GM23338 (cell line): Measurements from ENCODE around the gene CD300E. TPM values are rescaled to one million over a fixed set of nuclear protein-coding genes. Genes with fewer than 3 reads are reported as not detected.

ENCODE experiments used
- ATAC-seq: fragments of 200-7000 bp; cut with Tn5 transposase; 3 replicates; pipeline ENCODE4 v1.9.1; 2020
- DNase-seq: peaks from one replicate; pipeline ENCODE4 v3.0.0-alpha.2; 2015; ENCODE audit warnings: low spot score
- H2AFZ ChIP-seq: fragments of 200-600 bp; sonication (generic); 2 replicates; pipeline ENCODE4 v1.8.0; 2016; ENCODE audit warnings: antibody characterized with exemption, mild to moderate bottlenecking, moderate library complexity
- H3F3A ChIP-seq: fragments of 200-600 bp; sonication (generic); replicated peaks from 2 replicates; pipeline ENCODE4 v1.8.0; 2017; ENCODE audit warnings: antibody characterized with exemption, mixed run types, low read depth
- H3K27ac ChIP-seq: fragments of 200-600 bp; sonication (generic); 2 replicates; pipeline ENCODE4 v1.6.1; 2016; ENCODE audit warnings: low read depth
- H3K27me3 ChIP-seq: fragments of 200-600 bp; sonication (generic); 2 replicates; pipeline ENCODE4 v1.8.0; 2016; ENCODE audit warnings: mild to moderate bottlenecking, mixed run types, moderate library complexity; ENCODE audit not compliant: insufficient read depth
- H3K36me3 ChIP-seq: fragments of 200-600 bp; sonication (generic); 2 replicates; pipeline ENCODE4 v1.8.0; 2016; ENCODE audit warnings: mild to moderate bottlenecking; ENCODE audit not compliant: insufficient read depth
- H3K4me1 ChIP-seq: fragments of 200-600 bp; sonication (generic); 2 replicates; pipeline ENCODE4 v1.8.0; 2016; ENCODE audit warnings: mild to moderate bottlenecking, moderate library complexity; ENCODE audit not compliant: insufficient read depth
- H3K4me2 ChIP-seq: fragments of 200-600 bp; sonication (generic); 2 replicates; pipeline ENCODE4 v1.7.1; 2017; ENCODE audit warnings: mixed run types
- H3K4me3 ChIP-seq: fragments of 200-600 bp; sonication (generic); 2 replicates; pipeline ENCODE4 v1.6.1; 2016; ENCODE audit warnings: mixed run types
- H3K79me2 ChIP-seq: fragments of 200-600 bp; sonication (generic); replicated peaks from 2 replicates; pipeline ENCODE4 v1.8.0; 2017; ENCODE audit warnings: mild to moderate bottlenecking; ENCODE audit not compliant: insufficient read depth
- H3K9me2 ChIP-seq: fragments of 200-600 bp; sonication (generic); 2 replicates; pipeline ENCODE4 v1.8.0; 2017; ENCODE audit not compliant: insufficient read depth
- H4K20me1 ChIP-seq: fragments of 200-600 bp; sonication (generic); replicated peaks from 2 replicates; pipeline ENCODE4 v1.8.0; 2017; ENCODE audit warnings: mild to moderate bottlenecking; ENCODE audit not compliant: insufficient read depth
- H3K27ac Mint-ChIP-seq: 2 replicates; pipeline ENCODE4 v1.8.0; 2020; ENCODE audit warnings: inconsistent platforms, mild to moderate bottlenecking, moderate library complexity, mixed read lengths
- H3K27me3 Mint-ChIP-seq: 3 replicates; pipeline ENCODE4 v1.8.0; 2022; ENCODE audit warnings: low read depth, mild to moderate bottlenecking, moderate library complexity, mixed read lengths, inconsistent platforms; ENCODE audit not compliant: insufficient read depth, poor library complexity
- H3K36me3 Mint-ChIP-seq: 3 replicates; pipeline ENCODE4 v1.8.0; 2021; ENCODE audit warnings: low read depth, mild to moderate bottlenecking, inconsistent platforms, moderate library complexity, mixed read lengths
- H3K4me1 Mint-ChIP-seq: 3 replicates; pipeline ENCODE4 v1.8.0; 2020; ENCODE audit warnings: mild to moderate bottlenecking, inconsistent platforms, mixed read lengths
- H3K4me3 Mint-ChIP-seq: 3 replicates; pipeline ENCODE4 v1.8.0; 2021; ENCODE audit warnings: moderate library complexity, mild to moderate bottlenecking, inconsistent platforms, mixed read lengths
- H3K9me3 Mint-ChIP-seq: 3 replicates; pipeline ENCODE4 v1.8.0; 2020; ENCODE audit warnings: moderate library complexity, mild to moderate bottlenecking, inconsistent platforms, mixed read lengths
- CTCF ChIP-seq, 2 experiments: fragments of 200-600 bp in 1 of 2; sonication (generic) in 1 of 2; conservative IDR thresholded peaks; 2 replicates each; pipeline versions ENCODE4 v1.5.1 to v1.6.1; 2016 to 2017; ENCODE audit warnings: antibody characterized with exemption in 2 of 2, low read depth in 2 of 2, mild to moderate bottlenecking in 2 of 2, moderate library complexity in 1 of 2
- ETS1 ChIP-seq: IDR thresholded peaks from 2 replicates; pipeline ENCODE4 v1.6.1; 2016; ENCODE audit warnings: antibody characterized with exemption
- EZH2 ChIP-seq: fragments of 200-600 bp; sonication (generic); IDR thresholded peaks from one replicate; pipeline ENCODE4 v1.8.0; 2017; ENCODE audit warnings: antibody characterized with exemption, mild to moderate bottlenecking, low read depth; ENCODE audit not compliant: unreplicated experiment
- EZH2phosphoT487 ChIP-seq: fragments of 200-600 bp; sonication (generic); IDR thresholded peaks from one replicate; pipeline ENCODE4 v1.8.1; 2018; ENCODE audit warnings: antibody characterized with exemption; ENCODE audit not compliant: unreplicated experiment
- JUNB ChIP-seq: IDR thresholded peaks from one replicate; pipeline ENCODE4 v1.6.1; 2016; ENCODE audit warnings: antibody characterized with exemption; ENCODE audit not compliant: unreplicated experiment
- STAT1 ChIP-seq: IDR thresholded peaks from one replicate; pipeline ENCODE4 v1.6.1; 2016; ENCODE audit warnings: antibody characterized with exemption; ENCODE audit not compliant: unreplicated experiment
- ZNF114 ChIP-seq: fragments of 250-450 bp; sonication (Bioruptor Pico); IDR thresholded peaks from 2 replicates; pipeline ENCODE4 v1.5.0; 2020; ENCODE audit warnings: mild to moderate bottlenecking, moderate library complexity
- ZNF462 ChIP-seq: fragments of 250-450 bp; sonication (Bioruptor Pico); IDR thresholded peaks from 2 replicates; pipeline ENCODE4 v1.5.0; 2020; ENCODE audit warnings: mild to moderate bottlenecking, moderate library complexity
- polyA plus RNA-seq: library from polyadenylated mRNA; unstranded; fragments of >200 nt; fragmentation: Nextera tagmentation; extraction: Ambion mirVana; gene quantifications from 2 replicates; pipeline ENCODE4 v1.2.1, GENCODE V29; 2016
- total RNA-seq: library from RNA; depleted of rRNA; stranded (reverse); fragments of >200 nt; shearing (Covaris generic); gene quantifications from 2 replicates; pipeline ENCODE4 v1.2.3, GENCODE V29; 2014

The CD300E gene
- total and polyA plus RNA-seq, 2 experiments from 2014 or later = not detected

GRCh38 chr17:74624131-74624530 is 593 bp upstream of the CD300E start:
- Histone ChIP-seq H4K20me1 (no peaks in the 10 kb centered on the region), H3K4me1 (no peaks in the 10 kb centered on the region), H3K36me3 (no peaks in the 10 kb centered on the region), H3F3A (no peaks in the 10 kb centered on the region), H2AFZ (no peak overlapping the region), H3K27me3 (no peaks in the 10 kb centered on the region), H3K9me2 (no peaks in the 10 kb centered on the region), H3K27ac (no peak overlapping the region), H3K4me2 (no peak overlapping the region), H3K79me2 (no peaks in the 10 kb centered on the region), H3K4me3 (no peak overlapping the region)
- H3K9me3 Mint-ChIP-seq = no peaks in the 10 kb centered on the region; the same call in 2 of the 3 replicates
- no peaks in the 10 kb centered on the region for H3K36me3 Mint-ChIP-seq
- H3K4me1 Mint-ChIP-seq = no peaks in the 10 kb centered on the region; the same call in 2 of the 3 replicates
- no peak for ATAC-seq
- H3K27me3 Mint-ChIP-seq = peaks cover 5% of the 10 kb centered on the region
- no peak overlapping the region for H3K27ac Mint-ChIP-seq
- TF ChIP-seq EZH2 = no peak
- no peak for TF ChIP-seq ETS1
- TF ChIP-seq CTCF (conservative IDR thresholded peaks at IDR 0.05; ENCODE audit: low read depth in 2 of 2) = no peak
- TF ChIP-seq ZNF114 (CRISPR knock-in tag) = no peak
- TF ChIP-seq EZH2phosphoT487 = no peak
- no peak overlapping the region for H3K4me3 Mint-ChIP-seq
- no peak for DNase-seq

GRCh38 chr17:74619077-74619673 is 4.4 kb downstream of the CD300E start:
- no peaks in the 10 kb centered on the region for H3K79me2 ChIP-seq
- H3K4me3 Mint-ChIP-seq = no peak overlapping the region
- ATAC-seq = no peak
- H4K20me1 ChIP-seq = no peaks in the 10 kb centered on the region
- H3K27me3 Mint-ChIP-seq = peaks cover 7% of the 10 kb centered on the region
- no peaks in the 10 kb centered on the region for H3K27me3 ChIP-seq
- H3K9me3 Mint-ChIP-seq = no peaks in the 10 kb centered on the region; the same call in 1 of the 3 replicates
- no peak overlapping the region for H3K4me2 ChIP-seq
- H3K4me1 Mint-ChIP-seq = no peaks in the 10 kb centered on the region
- H3K4me1 ChIP-seq = no peaks in the 10 kb centered on the region
- H2AFZ ChIP-seq = no peak overlapping the region
- no peaks in the 10 kb centered on the region for H3K36me3 Mint-ChIP-seq
- DNase-seq = no peak
- no peak overlapping the region for H3K27ac Mint-ChIP-seq
- H3F3A ChIP-seq = no peaks in the 10 kb centered on the region
- no peaks in the 10 kb centered on the region for H3K36me3 ChIP-seq
- H3K4me3 ChIP-seq = no peak overlapping the region
- H3K27ac ChIP-seq = no peak overlapping the region
- no peaks in the 10 kb centered on the region for H3K9me2 ChIP-seq
- TF ChIP-seq CTCF (conservative IDR thresholded peaks at IDR 0.05; ENCODE audit: low read depth in 2 of 2) = no peak
- TF ChIP-seq EZH2 = no peak
- no peak for TF ChIP-seq JUNB
- TF ChIP-seq ETS1 = no peak
- TF ChIP-seq ZNF462 (CRISPR knock-in tag) = no peak
- no peak for TF ChIP-seq STAT1
